Measurements from ENCODE around the gene SMARCA1.

DNA sequence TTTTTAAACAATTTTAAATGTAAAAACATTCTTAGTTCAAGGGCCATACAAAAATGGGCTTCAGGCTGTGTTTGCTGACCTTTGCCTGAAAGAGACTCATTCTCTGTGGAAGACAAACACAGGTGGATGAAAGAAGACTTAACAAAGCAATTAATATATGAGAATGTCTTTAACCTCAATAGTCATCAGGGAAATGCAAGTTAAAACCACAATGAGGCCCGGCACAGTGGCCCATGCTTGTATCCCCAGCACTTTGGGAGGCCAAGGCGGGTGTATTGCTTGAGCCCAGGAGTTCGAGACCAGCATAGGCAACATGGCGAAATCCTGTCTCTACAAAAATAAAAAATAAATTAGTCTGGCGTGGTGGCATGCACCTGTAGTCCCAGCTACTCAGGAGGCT lies 7.1 kb upstream of the SMARCA1 start:
- TF ChIP-seq, protein P1, sequence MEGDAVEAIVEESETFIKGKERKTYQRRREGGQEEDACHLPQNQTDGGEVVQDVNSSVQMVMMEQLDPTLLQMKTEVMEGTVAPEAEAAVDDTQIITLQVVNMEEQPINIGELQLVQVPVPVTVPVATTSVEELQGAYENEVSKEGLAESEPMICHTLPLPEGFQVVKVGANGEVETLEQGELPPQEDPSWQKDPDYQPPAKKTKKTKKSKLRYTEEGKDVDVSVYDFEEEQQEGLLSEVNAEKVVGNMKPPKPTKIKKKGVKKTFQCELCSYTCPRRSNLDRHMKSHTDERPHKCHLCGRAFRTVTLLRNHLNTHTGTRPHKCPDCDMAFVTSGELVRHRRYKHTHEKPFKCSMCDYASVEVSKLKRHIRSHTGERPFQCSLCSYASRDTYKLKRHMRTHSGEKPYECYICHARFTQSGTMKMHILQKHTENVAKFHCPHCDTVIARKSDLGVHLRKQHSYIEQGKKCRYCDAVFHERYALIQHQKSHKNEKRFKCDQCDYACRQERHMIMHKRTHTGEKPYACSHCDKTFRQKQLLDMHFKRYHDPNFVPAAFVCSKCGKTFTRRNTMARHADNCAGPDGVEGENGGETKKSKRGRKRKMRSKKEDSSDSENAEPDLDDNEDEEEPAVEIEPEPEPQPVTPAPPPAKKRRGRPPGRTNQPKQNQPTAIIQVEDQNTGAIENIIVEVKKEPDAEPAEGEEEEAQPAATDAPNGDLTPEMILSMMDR (conservative IDR thresholded peaks at IDR 0.05; ENCODE audit: low read length): no peak
- no peak for TF ChIP-seq EZH2phosphoT487 (IDR thresholded peaks at IDR 0.05; ENCODE audit: borderline replicate concordance, low read depth, low read length)

Measured in OCI-LY7 (cell line).